Amniotic epithelial cell (primary cell): ENCODE data around the gene RAB44.

ENCODE experiments used
- DNase-seq: peaks from one replicate; pipeline ENCODE4 v3.0.0-alpha.2; 2010; ENCODE audit warnings: low read depth

Gene RAB44

GRCh38 chr6:36666826-36667591 lies 30.6 kb upstream of the RAB44 start:
- DNase-seq: peak; percentile 96

GRCh38 chr6:36668591-36668990 lies 29.0 kb upstream of the RAB44 start:
- no peak for DNase-seq

GRCh38 chr6:36669002-36669401 lies 28.6 kb upstream of the RAB44 start:
- no peak for DNase-seq

- no peak for DNase-seq
Observed at GRCh38 chr6:36670271-36670670, 27.4 kb upstream of the RAB44 start.

GRCh38 chr6:36671687-36672375 lies 25.8 kb upstream of the RAB44 start:
- DNase-seq: no peak

- no peak for DNase-seq
Observed at GRCh38 chr6:36673882-36674281, 23.7 kb upstream of the RAB44 start.

GRCh38 chr6:36674942-36675341 lies 22.7 kb upstream of the RAB44 start:
- DNase-seq: no peak

- DNase-seq: peak; percentile 45
Observed at GRCh38 chr6:36676141-36677058, 21.2 kb upstream of the RAB44 start.

GRCh38 chr6:36677059-36677749 lies 20.4 kb upstream of the RAB44 start:
- no peak for DNase-seq

- DNase-seq: no peak
Observed at GRCh38 chr6:36677753-36678487, 19.7 kb upstream of the RAB44 start.

GRCh38 chr6:36678488-36679042 lies 19.1 kb upstream of the RAB44 start, which contains the start of gene CDKN1A:
CDKN1A (plus strand) TSS chr6:36678714; CDS start chr6:36684102, 5,388 bp downstream.
- peak; percentile 79 for DNase-seq

- no peak for DNase-seq
Observed at GRCh38 chr6:36679043-36679833, 18.4 kb upstream of the RAB44 start.

GRCh38 chr6:36682328-36683144 lies 15.1 kb upstream of the RAB44 start:
- DNase-seq: no peak

- DNase-seq: no peak
Observed at GRCh38 chr6:36683145-36683655, 14.4 kb upstream of the RAB44 start.

- DNase-seq: no peak
Observed at GRCh38 chr6:36683656-36684446, 13.8 kb upstream of the RAB44 start.

GRCh38 chr6:36684447-36684812 lies 13.2 kb upstream of the RAB44 start:
- DNase-seq: no peak

- DNase-seq: no peak
Observed at GRCh38 chr6:36685166-36685924, 12.3 kb upstream of the RAB44 start.
